Skin epidermis (tissue), 12 donors: ENCODE measurements around the gene HOXD11.

Source experiments
- H3K27ac ChIP-seq, 21 experiments: fragments of 200-600 bp; sonication (generic) in 11 of 21; one replicate each; pipeline ENCODE4 v1.5.0; 2020; ENCODE audit warnings: mild to moderate bottlenecking in 3 of 21, inconsistent platforms in 2 of 21, moderate library complexity in 2 of 21
- H3K4me3 ChIP-seq, 7 experiments: fragments of 200-600 bp; sonication (generic) in 2 of 7; one replicate each; pipeline ENCODE4 v1.5.0; 2020; ENCODE audit warnings: inconsistent platforms in 2 of 7, mild to moderate bottlenecking in 2 of 7, moderate library complexity in 1 of 7

Gene HOXD11

DNA sequence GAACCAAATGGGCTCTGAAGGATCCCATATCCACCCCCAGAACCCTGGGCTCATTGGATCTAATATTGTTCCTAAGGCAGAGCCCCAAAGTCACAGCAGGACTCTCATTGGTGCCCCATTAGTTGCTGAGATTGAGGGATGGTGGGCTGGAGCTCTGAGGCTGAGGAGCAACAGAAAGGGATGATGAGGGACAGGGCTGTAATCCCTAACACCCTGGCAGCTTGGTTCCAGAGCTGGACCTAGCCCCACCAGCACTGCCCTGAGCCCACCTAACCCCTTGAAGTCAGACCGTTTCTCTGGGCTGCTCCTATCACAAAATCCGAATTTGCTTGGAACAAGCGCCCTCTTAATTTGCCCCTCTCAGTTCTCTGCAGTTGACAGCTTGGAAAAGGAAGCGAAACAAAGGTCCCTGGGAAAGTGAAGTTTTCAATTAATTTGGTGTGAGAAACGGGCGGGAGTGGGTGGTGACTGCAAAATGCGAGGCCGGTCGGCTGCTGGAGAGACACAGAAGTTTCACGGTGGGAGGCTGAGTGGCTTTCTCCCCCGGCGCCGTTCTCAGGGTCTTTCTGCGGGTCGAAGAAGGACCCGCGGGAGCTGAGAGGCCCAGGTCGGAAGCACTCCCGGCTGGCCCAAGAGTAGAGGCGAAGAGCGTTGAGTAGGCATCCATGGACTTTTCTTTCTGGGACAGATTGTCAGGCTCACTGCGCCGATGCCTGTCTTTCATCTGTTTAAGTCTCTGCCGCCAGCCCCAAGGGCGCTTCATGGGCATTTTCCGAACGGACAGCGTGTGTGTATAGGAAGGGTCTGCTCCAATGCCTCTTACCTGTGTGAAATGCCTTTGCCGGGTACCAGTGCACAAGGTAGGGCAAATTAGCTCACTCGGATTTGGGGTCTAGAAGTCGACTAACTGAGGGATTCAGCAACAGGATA is 15.5 kb upstream of the HOXD11 start:
- H3K27ac ChIP-seq = no peak overlapping the region
- no peak overlapping the region for H3K4me3 ChIP-seq

DNA sequence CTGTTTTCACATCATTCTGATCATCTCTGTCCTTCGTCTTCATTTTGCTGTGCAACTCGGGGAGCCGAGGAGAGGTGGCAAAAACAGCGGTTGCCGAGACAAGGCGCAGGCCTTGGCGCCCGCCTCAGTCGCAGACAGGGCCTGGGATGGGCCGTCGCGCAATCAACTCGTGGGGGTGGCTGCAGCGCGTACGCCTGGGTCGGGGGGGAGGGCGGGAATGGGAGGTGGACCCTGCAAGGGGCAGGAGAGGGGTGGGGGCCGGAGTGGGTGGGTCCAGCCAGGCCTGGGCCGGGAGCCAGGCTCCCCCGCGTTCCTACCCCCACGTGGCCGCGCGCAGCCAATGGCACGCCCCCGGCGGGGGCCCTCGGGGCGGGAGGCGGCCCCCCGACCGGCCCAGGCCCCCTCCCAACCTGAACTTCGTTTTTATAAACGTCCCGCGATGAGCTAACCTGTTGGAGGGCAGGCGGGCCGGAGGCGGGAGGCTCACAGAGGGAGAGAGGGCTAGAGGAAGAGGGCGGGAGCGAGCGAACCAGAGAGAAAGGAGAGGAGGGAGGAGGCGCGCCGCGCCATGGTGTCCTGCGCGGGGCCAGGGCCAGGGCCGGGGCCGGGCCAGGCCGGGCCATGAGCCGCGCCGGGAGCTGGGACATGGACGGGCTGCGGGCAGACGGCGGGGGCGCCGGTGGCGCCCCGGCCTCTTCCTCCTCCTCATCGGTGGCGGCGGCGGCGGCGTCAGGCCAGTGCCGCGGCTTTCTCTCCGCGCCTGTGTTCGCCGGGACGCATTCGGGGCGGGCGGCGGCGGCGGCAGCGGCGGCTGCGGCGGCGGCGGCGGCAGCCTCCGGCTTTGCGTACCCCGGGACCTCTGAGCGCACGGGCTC is 14.6 kb upstream of the HOXD11 start, which contains the start of gene HOXD13:
Gene HOXD13 (plus strand): TSS at position 452 of the 875 bp plus-strand sequence. CDS start 170 bp downstream, at position 622.
- Histone ChIP-seq H3K27ac (no peak within 1 kb of the TSS), H3K4me3 (peak within 1 kb of the TSS in 6 of 7 experiments; percentile 11 to 37 (median 26))

DNA sequence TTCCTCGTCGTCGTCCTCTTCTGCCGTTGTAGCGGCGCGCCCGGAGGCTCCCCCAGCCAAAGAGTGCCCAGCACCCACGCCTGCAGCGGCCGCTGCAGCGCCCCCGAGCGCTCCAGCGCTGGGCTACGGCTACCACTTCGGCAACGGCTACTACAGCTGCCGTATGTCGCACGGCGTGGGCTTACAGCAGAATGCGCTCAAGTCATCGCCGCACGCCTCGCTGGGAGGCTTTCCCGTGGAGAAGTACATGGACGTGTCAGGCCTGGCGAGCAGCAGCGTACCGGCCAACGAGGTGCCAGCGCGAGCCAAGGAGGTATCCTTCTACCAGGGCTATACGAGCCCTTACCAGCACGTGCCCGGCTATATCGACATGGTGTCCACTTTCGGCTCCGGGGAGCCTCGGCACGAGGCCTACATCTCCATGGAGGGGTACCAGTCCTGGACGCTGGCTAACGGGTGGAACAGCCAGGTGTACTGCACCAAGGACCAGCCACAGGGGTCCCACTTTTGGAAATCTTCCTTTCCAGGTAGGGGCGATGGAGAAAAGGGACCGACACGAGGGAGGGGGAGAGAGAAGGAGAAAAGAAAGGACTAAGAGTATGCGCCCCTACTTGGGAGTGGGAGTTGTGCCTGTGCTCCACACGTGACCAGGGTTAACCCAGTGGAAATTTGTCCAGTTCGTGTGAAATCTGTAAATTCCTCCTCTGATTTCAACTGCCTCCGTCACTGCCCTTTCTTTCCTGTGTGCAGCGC is 13.8 kb upstream of the HOXD11 start:
- peak overlapping the region in 6 of 7 experiments; percentile 11 to 37 (median 26) for H3K4me3 ChIP-seq

DNA sequence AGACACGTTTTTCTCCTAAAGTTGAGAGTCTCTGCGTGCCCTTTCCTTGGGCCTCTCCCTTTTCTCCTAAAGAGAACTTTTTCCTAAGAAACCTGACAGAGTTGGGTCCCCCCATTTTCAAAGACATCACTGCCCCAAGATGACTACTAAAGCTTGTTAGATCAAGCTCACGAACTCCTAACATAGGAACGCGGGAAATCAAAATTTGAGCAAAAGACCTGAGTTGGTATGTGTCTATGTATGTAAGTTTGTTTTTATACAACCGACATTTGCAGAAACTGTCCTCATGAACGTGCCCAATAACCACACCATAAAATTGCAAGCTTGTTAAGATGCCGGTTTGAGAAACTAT is 13.2 kb upstream of the HOXD11 start:
- Histone ChIP-seq H3K4me3 (no peak overlapping the region), H3K27ac (no peak overlapping the region)

More for the DNA sequence above, 13.8 kb upstream of the HOXD11 start:
- H3K27ac ChIP-seq = no peak overlapping the region

DNA sequence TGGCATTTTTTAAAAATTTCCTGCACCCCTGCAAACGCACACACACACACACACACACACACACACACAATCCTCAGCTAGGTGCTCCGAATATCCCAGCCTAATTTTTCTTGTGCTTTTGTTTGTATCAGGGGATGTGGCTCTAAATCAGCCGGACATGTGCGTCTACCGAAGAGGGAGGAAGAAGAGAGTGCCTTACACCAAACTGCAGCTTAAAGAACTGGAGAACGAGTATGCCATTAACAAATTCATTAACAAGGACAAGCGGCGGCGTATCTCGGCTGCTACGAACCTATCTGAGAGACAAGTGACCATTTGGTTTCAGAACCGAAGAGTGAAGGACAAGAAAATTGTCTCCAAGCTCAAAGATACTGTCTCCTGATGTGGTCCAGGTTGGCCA is 12.7 kb upstream of the HOXD11 start:
- Histone ChIP-seq H3K27ac (no peak overlapping the region), H3K4me3 (no peak overlapping the region)

DNA sequence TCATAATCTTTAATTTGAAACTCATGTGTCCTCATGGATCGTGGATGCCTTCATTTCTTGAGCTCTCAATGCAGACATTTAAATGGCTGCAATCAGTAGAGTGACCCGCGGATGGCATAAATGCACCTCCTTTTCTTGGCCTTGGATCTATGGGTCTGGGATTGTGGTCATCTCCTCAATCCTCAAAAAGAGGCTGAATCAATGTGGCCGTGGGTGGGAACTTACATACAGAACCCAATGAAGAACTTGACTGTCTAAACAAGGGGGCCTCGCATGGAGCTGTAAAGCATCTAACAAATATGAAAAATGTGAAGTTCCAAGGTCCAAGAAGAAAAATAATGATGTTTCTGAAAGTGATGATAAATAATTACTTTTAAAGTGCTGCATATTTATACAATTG is 11.7 kb upstream of the HOXD11 start:
- Histone ChIP-seq H3K4me3 (no peak overlapping the region), H3K27ac (no peak overlapping the region)

DNA sequence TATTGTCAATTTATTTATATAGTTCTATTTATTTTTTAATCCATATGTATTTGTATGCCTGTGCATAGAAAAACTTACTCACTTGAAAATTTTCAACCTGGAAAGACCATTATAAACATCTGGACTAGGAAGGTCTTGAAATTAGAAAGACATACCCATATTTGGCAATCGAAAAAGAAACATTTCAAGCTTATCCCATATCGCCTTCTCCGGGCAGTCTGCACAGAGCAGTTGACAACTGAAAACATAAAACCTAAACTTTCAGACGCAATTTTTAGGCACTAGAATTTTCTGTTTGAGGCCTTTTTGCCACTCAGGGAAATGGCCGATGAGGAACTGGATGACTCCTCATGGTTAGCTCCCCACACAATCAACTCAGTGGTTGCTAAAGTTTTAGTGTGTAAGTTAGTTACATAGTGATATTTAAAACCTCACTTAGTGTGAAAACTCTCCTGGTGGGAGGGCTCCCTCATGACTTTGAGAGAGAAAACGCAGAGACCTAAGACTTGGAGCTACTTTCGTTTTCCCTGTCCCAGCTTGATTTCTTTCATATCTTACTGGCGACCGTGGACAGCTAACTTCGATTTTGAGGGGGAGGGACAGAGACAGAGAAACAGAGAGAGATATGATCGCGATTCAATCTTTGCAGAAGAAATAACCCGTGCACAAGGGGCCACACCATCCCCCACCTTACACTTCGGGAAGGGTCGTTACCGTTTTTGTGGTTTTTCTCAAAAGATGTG is 10.7 kb upstream of the HOXD11 start:
- H3K27ac ChIP-seq = peak overlapping the region in 3 of 21 experiments; percentile 11 to 82 (median 63)
- H3K4me3 ChIP-seq = peak overlapping the region in 6 of 7 experiments; percentile 1 to 37 (median 18)

DNA sequence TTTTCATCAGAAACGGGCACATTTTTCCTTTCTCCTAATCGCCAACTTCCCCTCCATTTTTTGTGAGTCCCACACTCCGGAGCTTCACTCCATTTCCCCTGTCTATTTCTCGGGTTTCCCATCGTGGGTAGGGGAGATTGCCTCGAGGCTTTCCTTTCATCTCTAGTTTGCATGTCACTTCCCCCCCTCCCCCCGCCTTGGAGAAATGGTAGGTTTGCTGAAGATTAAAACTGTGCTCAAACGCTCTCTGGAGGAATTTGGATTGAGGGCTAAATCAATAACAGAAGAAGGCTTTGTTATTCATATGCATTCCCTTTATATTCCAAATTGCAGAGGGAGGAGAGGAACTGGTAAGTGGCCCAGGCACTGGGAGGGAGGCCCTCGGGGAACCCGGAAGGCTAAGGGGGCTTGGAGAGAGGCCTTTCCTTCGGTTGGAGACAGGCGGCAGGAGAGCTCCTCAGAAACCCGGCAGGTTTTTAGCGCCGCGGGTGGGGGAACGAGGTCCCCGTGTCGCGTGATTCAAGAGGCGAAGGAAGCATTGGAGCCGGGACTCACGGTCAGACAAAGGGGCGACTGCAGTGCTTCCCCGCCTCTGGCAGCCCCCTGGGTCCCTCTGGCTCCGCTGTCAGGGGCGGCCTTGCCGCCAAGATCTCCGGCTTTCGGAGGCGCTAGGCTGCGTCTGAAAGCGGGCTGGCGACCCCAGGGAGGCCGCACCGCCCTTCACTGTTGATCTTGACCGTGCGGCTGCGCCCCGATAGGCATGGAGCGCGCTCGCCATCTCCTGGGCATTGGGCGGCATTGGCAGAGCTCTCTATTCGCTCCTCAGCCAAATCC is 9.9 kb upstream of the HOXD11 start:
- peak overlapping the region; percentile 18 to 37 (median 26) for H3K4me3 ChIP-seq
- peak overlapping the region in 4 of 21 experiments; percentile 11 to 82 (median 50) for H3K27ac ChIP-seq

DNA sequence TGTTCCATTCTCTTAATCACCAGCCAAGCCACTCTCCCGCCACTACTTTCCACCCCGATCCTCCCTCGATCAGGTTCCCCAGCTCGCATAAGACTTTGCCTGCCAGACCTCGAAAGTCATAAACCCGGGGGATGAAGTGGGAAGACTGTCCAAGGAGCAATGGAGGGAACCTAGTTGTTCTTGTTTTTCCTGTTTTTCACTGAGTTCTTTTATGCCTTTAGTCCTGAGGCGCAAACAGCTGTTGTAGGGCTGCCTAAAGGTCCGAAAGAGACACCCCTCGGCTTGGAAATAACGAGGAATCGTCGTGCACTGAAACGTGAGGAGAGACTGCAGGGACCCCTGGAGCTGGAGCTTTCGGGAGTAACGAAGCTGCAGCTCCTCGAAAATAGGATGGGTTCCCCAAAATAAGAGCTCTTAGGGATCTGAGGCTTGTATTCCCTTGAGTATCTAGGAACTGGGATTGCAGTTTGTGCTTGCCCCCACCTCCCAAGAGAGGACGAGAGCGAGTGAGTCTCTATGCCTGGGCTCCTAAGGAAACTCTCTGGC is 9.2 kb upstream of the HOXD11 start:
- Histone ChIP-seq H3K27ac (peak overlapping the region in 1 of 21 experiments; percentile 82), H3K4me3 (peak overlapping the region in 4 of 7 experiments; percentile 18 to 37 (median 26))

DNA sequence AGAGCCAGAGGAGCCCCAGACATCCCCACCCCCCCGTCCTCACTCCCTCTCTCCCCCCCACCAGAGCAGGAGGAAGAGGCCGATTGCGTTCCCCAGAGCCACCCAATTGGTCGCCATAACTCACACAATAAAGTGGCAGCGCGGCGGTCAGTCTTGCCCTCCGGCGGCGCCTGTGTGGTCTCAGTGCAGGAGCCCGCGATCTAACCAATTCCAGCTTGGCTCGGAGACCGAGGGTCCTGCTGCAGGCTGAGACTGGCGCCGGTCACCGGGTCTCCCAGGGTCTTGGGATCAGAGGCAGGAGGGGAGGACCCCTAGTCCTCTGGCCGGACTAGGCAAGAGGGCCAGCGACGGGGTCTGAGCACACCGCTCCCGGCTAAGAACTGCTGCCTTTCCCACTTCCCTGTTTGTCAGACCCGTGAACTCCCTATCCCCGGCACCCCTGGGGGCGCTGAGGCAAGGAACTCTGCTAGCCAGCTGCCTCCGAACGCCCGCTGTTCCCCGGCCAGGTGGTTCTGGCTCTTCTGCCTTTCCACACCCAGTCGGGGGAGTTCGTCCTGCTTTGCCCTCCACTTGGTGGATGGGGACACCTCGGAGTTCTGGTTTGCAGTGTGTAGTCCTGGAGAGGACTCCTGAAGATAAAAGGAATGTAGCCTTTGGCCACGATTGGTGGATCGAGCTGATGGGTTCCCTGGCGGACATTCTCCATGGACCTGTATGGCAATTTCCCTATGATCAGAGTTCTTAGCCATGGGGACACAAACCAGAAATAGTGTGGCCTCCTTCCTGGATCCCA is 8.5 kb upstream of the HOXD11 start:
- peak overlapping the region in 1 of 7 experiments; percentile 37 for H3K4me3 ChIP-seq
- no peak overlapping the region for H3K27ac ChIP-seq

DNA sequence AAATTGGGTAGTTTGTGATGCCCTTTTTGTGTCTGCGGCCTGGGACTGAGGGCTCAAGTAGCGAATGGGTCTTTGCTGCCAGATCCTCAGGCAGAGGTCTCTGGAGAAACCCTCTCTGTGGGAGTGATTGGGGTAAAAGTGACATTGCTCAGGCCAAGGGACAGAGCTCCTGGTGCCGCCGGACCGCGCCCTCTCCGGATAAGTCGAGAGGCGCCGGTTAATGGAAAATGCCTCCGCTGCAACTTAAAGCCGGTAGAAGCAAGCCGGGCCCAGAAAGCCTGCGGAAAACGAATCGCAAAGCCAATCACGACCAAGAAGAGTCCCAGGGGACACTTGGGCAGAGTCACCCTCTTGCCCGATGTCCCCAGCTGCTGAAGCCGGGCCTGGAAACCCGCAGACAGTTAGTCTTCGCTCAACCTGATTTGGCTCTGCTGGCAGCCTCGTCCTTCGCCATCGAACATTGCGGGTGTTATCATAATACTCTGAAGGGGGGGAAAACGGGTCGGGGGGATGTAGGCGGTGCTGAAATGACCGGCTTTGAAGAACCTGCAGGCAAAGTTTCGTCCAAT is 7.8 kb upstream of the HOXD11 start:
- no peak overlapping the region for H3K4me3 ChIP-seq
- H3K27ac ChIP-seq = no peak overlapping the region

DNA sequence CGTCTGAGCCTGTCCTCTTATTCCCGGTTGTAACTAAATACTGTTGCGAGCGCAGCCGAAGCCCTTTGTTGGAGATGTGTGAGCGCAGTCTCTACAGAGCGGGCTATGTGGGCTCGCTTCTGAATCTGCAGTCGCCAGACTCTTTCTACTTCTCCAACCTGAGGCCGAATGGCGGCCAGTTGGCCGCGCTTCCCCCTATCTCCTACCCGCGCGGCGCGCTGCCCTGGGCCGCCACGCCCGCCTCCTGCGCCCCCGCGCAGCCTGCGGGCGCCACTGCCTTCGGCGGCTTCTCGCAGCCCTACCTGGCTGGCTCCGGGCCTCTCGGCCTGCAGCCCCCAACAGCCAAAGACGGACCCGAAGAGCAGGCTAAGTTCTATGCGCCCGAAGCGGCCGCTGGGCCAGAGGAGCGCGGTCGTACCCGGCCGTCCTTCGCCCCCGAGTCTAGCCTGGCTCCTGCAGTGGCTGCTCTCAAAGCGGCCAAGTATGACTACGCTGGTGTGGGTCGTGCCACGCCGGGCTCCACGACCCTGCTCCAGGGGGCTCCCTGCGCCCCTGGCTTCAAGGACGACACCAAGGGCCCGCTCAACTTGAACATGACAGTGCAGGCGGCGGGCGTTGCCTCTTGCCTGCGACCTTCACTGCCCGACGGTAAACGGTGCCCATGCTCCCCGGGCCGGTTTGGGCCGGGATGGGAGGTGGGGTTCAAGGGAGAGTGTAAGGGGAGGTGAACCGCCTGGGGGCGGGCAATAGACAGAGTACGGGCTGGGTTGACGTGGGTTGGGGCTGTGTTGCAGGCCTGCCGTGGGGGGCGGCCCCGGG is 7.1 kb upstream of the HOXD11 start, which contains the start of gene HOXD12:
Gene HOXD12 (plus strand): TSS at position 68 of the 819 bp plus-strand sequence. CDS start 7 bp downstream, at position 75.
- Histone ChIP-seq H3K27ac (no peak within 1 kb of the TSS), H3K4me3 (no peak within 1 kb of the TSS)

DNA sequence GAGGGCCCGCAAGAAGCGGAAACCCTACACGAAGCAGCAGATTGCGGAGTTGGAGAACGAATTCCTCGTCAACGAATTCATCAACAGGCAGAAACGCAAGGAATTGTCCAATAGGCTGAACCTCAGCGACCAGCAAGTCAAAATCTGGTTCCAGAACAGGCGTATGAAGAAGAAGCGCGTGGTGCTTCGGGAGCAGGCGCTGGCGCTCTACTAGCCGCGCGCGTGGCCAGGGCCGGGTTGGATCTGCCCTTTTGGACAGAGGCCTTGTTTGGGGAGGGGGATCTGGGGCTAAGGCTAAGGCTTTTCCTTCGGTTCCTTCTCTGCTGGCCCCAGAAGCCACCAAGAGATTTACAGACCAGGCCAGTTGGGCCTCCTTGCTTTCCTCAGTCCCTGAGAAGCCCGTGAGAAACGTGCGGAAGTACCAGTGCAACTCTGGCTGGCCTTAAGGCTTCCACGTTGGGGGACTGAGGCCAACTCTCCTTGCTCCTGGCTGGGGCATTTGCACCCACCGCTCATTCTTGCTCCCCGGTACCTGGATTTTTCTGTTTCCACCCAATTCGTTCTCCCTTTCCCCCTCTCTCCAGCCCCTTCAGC is 6.4 kb upstream of the HOXD11 start:
- Histone ChIP-seq H3K27ac (no peak overlapping the region), H3K4me3 (no peak overlapping the region)

DNA sequence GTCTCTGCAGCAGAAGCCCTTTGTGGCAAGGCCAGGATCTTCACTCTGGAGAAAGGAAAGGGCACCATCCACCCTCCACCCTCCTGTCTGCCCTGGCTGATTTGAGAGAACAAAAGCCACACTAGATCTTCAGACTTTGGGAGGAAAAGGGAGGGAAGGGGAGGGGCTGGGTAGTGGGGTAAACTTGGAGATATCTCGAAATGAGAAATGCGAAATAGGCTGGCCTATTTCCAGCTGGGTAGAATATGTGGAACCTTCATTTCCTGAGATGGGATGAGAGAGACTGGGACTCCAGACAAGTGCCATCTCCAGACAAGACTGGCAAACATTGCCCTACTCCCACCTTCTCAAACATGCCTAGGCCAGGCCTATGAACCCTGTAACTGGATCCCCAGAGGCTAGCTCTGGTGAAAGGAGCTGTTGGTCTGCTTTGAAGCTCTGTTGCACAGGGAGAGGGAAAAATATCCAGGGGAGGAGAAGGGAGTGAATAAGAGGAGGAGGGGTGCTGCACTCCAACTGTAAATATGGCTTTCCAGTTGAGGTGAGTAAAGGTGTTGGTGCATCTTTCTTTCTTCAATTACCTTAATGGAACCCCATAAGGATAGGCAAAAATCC is 5.8 kb upstream of the HOXD11 start:
- H3K4me3 ChIP-seq = no peak overlapping the region
- no peak overlapping the region for H3K27ac ChIP-seq

DNA sequence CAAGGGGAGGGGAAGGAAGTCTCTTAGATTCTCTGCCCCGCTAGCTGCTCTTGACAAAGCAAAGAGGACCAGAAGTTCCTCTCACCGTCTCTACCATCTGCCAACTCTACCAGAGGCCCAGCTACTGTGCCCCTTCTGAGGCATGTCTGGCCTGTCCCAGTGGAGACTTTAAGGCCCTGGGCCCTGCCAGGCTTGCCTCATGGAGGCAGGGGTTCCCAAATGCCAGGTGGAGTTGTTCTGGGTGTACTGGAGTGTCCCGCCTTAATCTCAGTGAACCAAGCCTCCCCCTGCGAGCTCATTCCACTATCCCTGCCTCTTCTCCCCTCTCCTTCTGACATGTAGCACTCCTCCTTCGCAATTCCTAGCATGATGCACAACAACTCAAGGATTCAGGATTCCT is 5.2 kb upstream of the HOXD11 start:
- Histone ChIP-seq H3K4me3 (no peak overlapping the region), H3K27ac (no peak overlapping the region)
